NOMO-1 (cell line): ENCODE data around the gene NBPF4.
"Not testable (repeated sequence)": the region's sequence is repeated elsewhere in the genome, so short reads cannot be mapped to it uniquely, and the experiment has no call there.

Source experiments
- DNase-seq, 2 experiments: peaks; one replicate each; lab custom pipeline; 2025; ENCODE audit not compliant: unreplicated experiment in 2 of 2; lab: John Stamatoyannopoulos, UW

The NBPF4 gene

GRCh38 chr1:108243976-108244375 lies at the start of gene NBPF4:
TSS of gene NBPF4 (minus strand) at chr1:108244076. CDS start at chr1:108243761, 315 bp downstream.
- DNase-seq: not testable (repeated sequence)

- not testable (repeated sequence) for DNase-seq
Measured at GRCh38 chr1:108282528-108283257, 38.8 kb upstream of the NBPF4 start.

- not testable (repeated sequence) for DNase-seq
Measured at GRCh38 chr1:108272485-108273327, 28.8 kb upstream of the NBPF4 start.

GRCh38 chr1:108267097-108267496 lies 23.2 kb upstream of the NBPF4 start:
- not testable (repeated sequence) for DNase-seq

- not testable (repeated sequence) for DNase-seq
Measured at GRCh38 chr1:108261967-108262366, 18.1 kb upstream of the NBPF4 start.

GRCh38 chr1:108261519-108261918 lies 17.6 kb upstream of the NBPF4 start:
- DNase-seq: not testable (repeated sequence)

- not testable (repeated sequence) for DNase-seq
Measured at GRCh38 chr1:108260578-108261259, 16.8 kb upstream of the NBPF4 start.

GRCh38 chr1:108255426-108255825 lies 11.6 kb upstream of the NBPF4 start:
- DNase-seq: not testable (repeated sequence)

- not testable (repeated sequence) for DNase-seq
Measured at GRCh38 chr1:108239426-108239825, 4.5 kb downstream of the NBPF4 start.

GRCh38 chr1:108235308-108235707 lies 8.6 kb downstream of the NBPF4 start:
- DNase-seq: not testable (repeated sequence)

- not testable (repeated sequence) for DNase-seq
Measured at GRCh38 chr1:108232183-108232582, 11.7 kb downstream of the NBPF4 start.

GRCh38 chr1:108229976-108230375 lies 13.9 kb downstream of the NBPF4 start:
- DNase-seq: not testable (repeated sequence)

- DNase-seq: not testable (repeated sequence)
Measured at GRCh38 chr1:108227772-108228171, 16.1 kb downstream of the NBPF4 start.

- not testable (repeated sequence) for DNase-seq
Measured at GRCh38 chr1:108226855-108227254, 17.0 kb downstream of the NBPF4 start.

GRCh38 chr1:108223226-108223625 lies 20.6 kb downstream of the NBPF4 start:
- DNase-seq: not testable (repeated sequence)

- DNase-seq: not testable (repeated sequence)
Measured at GRCh38 chr1:108217515-108218174, 26.2 kb downstream of the NBPF4 start.

GRCh38 chr1:108217007-108217406 lies 26.9 kb downstream of the NBPF4 start:
- not testable (repeated sequence) for DNase-seq

GRCh38 chr1:108216028-108216890 lies 27.6 kb downstream of the NBPF4 start:
- DNase-seq: not testable (repeated sequence)

GRCh38 chr1:108214641-108215465 lies 29.0 kb downstream of the NBPF4 start:
- peak in 1 of 2 experiments; percentile 25 for DNase-seq
